Naive thymus-derived CD4-positive, alpha-beta T cell (primary cell): ENCODE data around the gene SECTM1. TPM values are rescaled to one million over a fixed set of nuclear protein-coding genes. Genes with fewer than 3 reads are reported as not detected.
A peak's percentile ranks its signal among the peaks of the same experiment; 100 is the strongest.

Source experiments
- ATAC-seq: fragments of 150-1000 bp; cut with Tn5 transposase; 2 replicates; pipeline ENCODE4 v1.10.0; 2021; ENCODE audit warnings: mild to moderate bottlenecking, moderate library complexity
- CTCF ChIA-PET: fragments of 350-600 bp; sonication (Branson Sonifier 250); formaldehyde crosslinking; loops from one replicate; lab custom pipeline; 2021; ENCODE audit warnings: antibody characterized with exemption; lab: Charles Lee
- POLR2A ChIA-PET: fragments of 350-600 bp; sonication (Branson Sonifier 250); formaldehyde crosslinking; loops from one replicate; lab custom pipeline; 2021; ENCODE audit warnings: antibody characterized with exemption, inconsistent platforms; lab: Charles Lee
- DNase-seq, 9 donors: peaks; one replicate each; pipeline versions ENCODE4 v3.0.0 to v3.0.0-alpha.2; 2020 to 2022; ENCODE audit warnings: mixed read lengths in 1 of 9
- H3K27ac ChIP-seq: one replicate; pipeline ENCODE4 v1.7.0; 2013; ENCODE audit warnings: mild to moderate bottlenecking, low read depth, low read length, moderate library complexity
- H3K27me3 ChIP-seq, 2 donors: one replicate each; pipeline ENCODE4 v1.7.0; 2013; ENCODE audit warnings: low read length in 2 of 2, mild to moderate bottlenecking in 2 of 2, moderate library complexity in 2 of 2; ENCODE audit not compliant: control insufficient read depth in 2 of 2, insufficient read depth in 2 of 2
- H3K36me3 ChIP-seq, 3 experiments: 1 replicate in 2 of 3; 2 replicates in 1 of 3; pipeline ENCODE4 v1.7.0; 2013; ENCODE audit warnings: low read length in 3 of 3, mild to moderate bottlenecking in 3 of 3, moderate library complexity in 1 of 3; ENCODE audit not compliant: insufficient read depth in 3 of 3, control insufficient read depth in 2 of 3
- H3K4me1 ChIP-seq, 2 donors: one replicate each; pipeline ENCODE4 v1.7.0; 2013; ENCODE audit warnings: low read length in 2 of 2, mild to moderate bottlenecking in 2 of 2, moderate library complexity in 1 of 2; ENCODE audit not compliant: control insufficient read depth in 2 of 2, insufficient read depth in 2 of 2
- H3K4me3 ChIP-seq: 2 replicates; pipeline ENCODE4 v1.7.0; 2013; ENCODE audit warnings: mild to moderate bottlenecking, low read length
- H3K9me3 ChIP-seq, 3 experiments: 1 replicate in 2 of 3; 2 replicates in 1 of 3; pipeline ENCODE4 v1.7.0; 2013; ENCODE audit warnings: low read length in 3 of 3; ENCODE audit not compliant: control insufficient read depth in 2 of 3
- H3K27ac Mint-ChIP-seq, 9 donors: one replicate each; pipeline ENCODE4 v1.8.0; 2020 to 2022; ENCODE audit warnings: mixed read lengths in 9 of 9, mild to moderate bottlenecking in 8 of 9, moderate library complexity in 5 of 9, inconsistent platforms in 2 of 9
- H3K27me3 Mint-ChIP-seq, 5 donors: one replicate each; pipeline ENCODE4 v1.8.0; 2021 to 2022; ENCODE audit warnings: mixed read lengths in 5 of 5, mild to moderate bottlenecking in 1 of 5
- H3K36me3 Mint-ChIP-seq, 5 donors: one replicate each; pipeline ENCODE4 v1.8.0; 2020 to 2022; ENCODE audit warnings: mixed read lengths in 5 of 5, mild to moderate bottlenecking in 3 of 5, inconsistent platforms in 1 of 5
- H3K4me1 Mint-ChIP-seq, 7 donors: one replicate each; pipeline ENCODE4 v1.8.0; 2020 to 2022; ENCODE audit warnings: mixed read lengths in 7 of 7, mild to moderate bottlenecking in 3 of 7, inconsistent platforms in 1 of 7
- H3K4me3 Mint-ChIP-seq, 10 donors: one replicate each; pipeline ENCODE4 v1.8.0; 2020 to 2022; ENCODE audit warnings: mild to moderate bottlenecking in 10 of 10, mixed read lengths in 10 of 10, moderate library complexity in 6 of 10, inconsistent platforms in 2 of 10
- H3K9me3 Mint-ChIP-seq, 11 donors: one replicate each; pipeline ENCODE4 v1.8.0; 2020 to 2022; ENCODE audit warnings: mixed read lengths in 11 of 11, mild to moderate bottlenecking in 4 of 11, inconsistent platforms in 1 of 11, moderate library complexity in 1 of 11
- intact Hi-C, 2 donors: fragments of 100-400 bp; cut with micrococcal nuclease; formaldehyde crosslinking; loops; one replicate each; pipeline ENCODE4 v1.15.1; 2023
- polyA plus RNA-seq, 2 donors: library from polyadenylated mRNA; unstranded; fragments of 300-500 nt; fragmentation: Illumina TruSeq; gene quantifications; one replicate each; pipeline ENCODE4 v1.2.3, GENCODE V29; 2021
- total RNA-seq, 6 experiments: library from RNA in 5 of 6; stranded (reverse) in 5 of 6; gene quantifications; 1 replicate in 5 of 6; 2 replicates in 1 of 6; pipeline ENCODE4 v1.2.3 and lab custom pipeline; 2021 to 2026

Gene SECTM1
- total and polyA plus RNA-seq, 7 experiments from 2014 or later: 1.5 to 32.4 (median 3.2) TPM

- Mint-ChIP-seq H3K36me3 (peaks cover 0 to 1% (median 0%) of the 10 kb centered on the region in 5 donors), H3K27me3 (peaks cover 0 to 3% (median 0%) of the 10 kb centered on the region in 5 donors), H3K4me3 (peak overlapping the region; percentile 92 to 99 (median 98)), H3K9me3 (peaks cover 0 to 4% (median 0%) of the 10 kb centered on the region in 11 donors), H3K4me1 (peaks cover 22 to 85% (median 73%) of the 10 kb centered on the region in 7 donors), H3K27ac (peak overlapping the region; percentile 100)
- no peaks in the 10 kb centered on the region for H3K36me3 ChIP-seq
- peak overlapping the region; percentile 57 for H3K4me3 ChIP-seq
- peak overlapping the region; percentile 98 for H3K27ac ChIP-seq
- no peaks in the 10 kb centered on the region for H3K27me3 ChIP-seq
- ATAC-seq (no peak), DNase-seq (peak in 2 of 9 donors; percentile 23 to 31)
- ChIA-PET CTCF (interaction anchor here (1.4 to 6.8 kb wide), 2 partner anchors 20 to 63 kb away, joined by 7 to 61 read pairs; partner anchors contain the start of gene CD7), POLR2A (interaction anchor here (0.6 to 12.4 kb wide), 16 partner anchors 9 to 285 kb away, joined by 3 to 237 read pairs (median 7); partner anchors contain the start of genes CCDC57, CD7, CSNK1D and SECTM1)
- intact Hi-C loops: loop anchor here (2.0 to 10.0 kb wide), 4 partner anchors 58 to 432 kb away; partner anchors contain the start of genes CENPX (in 1 of the 2), HEXD (in 1 of the 2), LRRC45 (in 1 of the 2) and OGFOD3 (in 1 of the 2)
- H3K9me3 ChIP-seq: no peaks in the 10 kb centered on the region
- H3K4me1 ChIP-seq: peaks cover 55 to 56% of the 10 kb centered on the region in 2 donors
These were observed 36.9 kb downstream of the SECTM1 start for GRCh38 chr17:82296511-82297279.

DNA sequence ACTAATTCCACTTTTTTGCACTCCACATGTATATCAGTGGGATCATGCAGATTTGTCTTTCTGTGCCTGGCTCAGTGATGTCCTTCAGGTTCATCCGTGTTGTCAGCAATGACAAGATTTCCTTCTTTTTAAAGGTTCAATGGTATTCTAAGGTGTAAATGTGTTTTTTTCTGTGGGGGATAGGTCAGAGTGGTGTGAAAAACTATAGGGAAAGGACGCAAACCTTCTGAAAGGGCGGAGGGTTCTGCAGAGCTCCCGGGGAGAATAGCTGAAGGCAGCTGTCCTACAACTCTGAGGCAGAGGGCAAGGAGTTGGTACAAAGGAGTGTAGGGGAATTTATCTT, 38.1 kb downstream of the SECTM1 start:
- Histone ChIP-seq H3K9me3 (no peaks in the 10 kb centered on the region), H3K27me3 (no peaks in the 10 kb centered on the region), H3K4me3 (no peak overlapping the region), H3K27ac (peak overlapping the region; percentile 14), H3K4me1 (peaks cover 44% of the 10 kb centered on the region in 2 donors), H3K36me3 (no peaks in the 10 kb centered on the region)
- ChIA-PET POLR2A (interaction anchor here (5.3 to 12.4 kb wide), 2 partner anchors 17 to 38 kb away, joined by 27 to 237 read pairs; partner anchors contain the start of genes CD7 and SECTM1), CTCF (interaction anchor here (0.7 kb wide), 2 partner anchors 9 to 266 kb away, joined by 3 to 4 read pairs; no protein-coding TSS in a partner anchor)
- Mint-ChIP-seq H3K9me3 (peaks cover 0 to 4% (median 0%) of the 10 kb centered on the region in 11 donors), H3K27ac (peak overlapping the region; percentile 7 to 90 (median 80)), H3K36me3 (peaks cover 0 to 1% (median 0%) of the 10 kb centered on the region in 5 donors), H3K27me3 (peaks cover 0 to 3% (median 0%) of the 10 kb centered on the region in 5 donors), H3K4me1 (peaks cover 28 to 78% (median 66%) of the 10 kb centered on the region in 7 donors), H3K4me3 (peak overlapping the region in 9 of 10 donors; percentile 0 to 92 (median 51))
- no peak for DNase-seq
- intact Hi-C loops: loop anchor here (5.0 to 10.0 kb wide), 3 partner anchors 122 to 431 kb away; partner anchors contain the start of genes CENPX (in 1 of the 2), HEXD (in 1 of the 2), LRRC45 (in 1 of the 2) and OGFOD3 (in 1 of the 2)
- no peak for ATAC-seq

GRCh38 chr17:82294064-82294773, 39.3 kb downstream of the SECTM1 start:
- peaks cover 0 to 1% (median 0%) of the 10 kb centered on the region in 5 donors for H3K36me3 Mint-ChIP-seq
- Histone ChIP-seq H3K9me3 (no peaks in the 10 kb centered on the region), H3K27ac (peak overlapping the region; percentile 70), H3K36me3 (no peaks in the 10 kb centered on the region), H3K27me3 (no peaks in the 10 kb centered on the region), H3K4me1 (peaks cover 32% of the 10 kb centered on the region in 2 donors), H3K4me3 (no peak overlapping the region)
- intact Hi-C loops: loop anchor here in 1 of 2 donors (10.0 kb wide), 1 partner anchor 429 kb away; the partner anchor contains the start of gene P4HB
- POLR2A ChIA-PET: interaction anchor here (0.7 to 2.9 kb wide), 5 partner anchors 8 to 161 kb away, joined by 3 to 26 read pairs (median 21); partner anchors contain the start of genes CD7 and CSNK1D
- H3K4me1 Mint-ChIP-seq: peaks cover 19 to 66% (median 54%) of the 10 kb centered on the region in 7 donors
- H3K9me3 Mint-ChIP-seq: peaks cover 0 to 4% (median 0%) of the 10 kb centered on the region in 11 donors
- DNase-seq: peak in 2 of 9 donors; percentile 27 to 31
- H3K4me3 Mint-ChIP-seq: peak overlapping the region; percentile 46 to 92 (median 74)
- peaks cover 0 to 3% (median 0%) of the 10 kb centered on the region in 5 donors for H3K27me3 Mint-ChIP-seq
- peak overlapping the region; percentile 40 to 98 (median 80) for H3K27ac Mint-ChIP-seq
- ATAC-seq: no peak
- CTCF ChIA-PET: no interaction called here

GRCh38 chr17:82292251-82293154, 41.1 kb downstream of the SECTM1 start:
- H3K36me3 Mint-ChIP-seq: peaks cover 0 to 1% (median 0%) of the 10 kb centered on the region in 5 donors
- H3K4me1 Mint-ChIP-seq: peaks cover 14 to 54% (median 43%) of the 10 kb centered on the region in 7 donors
- peaks cover 0 to 1% (median 0%) of the 10 kb centered on the region in 11 donors for H3K9me3 Mint-ChIP-seq
- H3K4me3 Mint-ChIP-seq: peak overlapping the region; percentile 83 to 94 (median 91)
- Histone ChIP-seq H3K4me1 (peaks cover 18 to 21% of the 10 kb centered on the region in 2 donors), H3K27me3 (no peaks in the 10 kb centered on the region), H3K27ac (peak overlapping the region; percentile 99), H3K9me3 (no peaks in the 10 kb centered on the region), H3K36me3 (no peaks in the 10 kb centered on the region), H3K4me3 (peak overlapping the region; percentile 72)
- ATAC-seq (peak; percentile 95), DNase-seq (peak; percentile 76 to 94 (median 91))
- H3K27ac Mint-ChIP-seq: peak overlapping the region; percentile 86 to 96 (median 92)
- CTCF ChIA-PET: interaction anchor here (0.5 to 1.0 kb wide), 4 partner anchors 24 to 121 kb away, joined by 3 to 4 read pairs (median 4); no protein-coding TSS in a partner anchor
- H3K27me3 Mint-ChIP-seq: no peaks in the 10 kb centered on the region
- intact Hi-C loops: loop anchor here (1.0 to 10.0 kb wide), 7 partner anchors 19 to 428 kb away; partner anchors contain the start of genes CSNK1D (in 2 of the 2), CYBC1 (in 1 of the 2), FASN (in 1 of the 2) and LRRC45 (in 1 of the 2)
- POLR2A ChIA-PET: interaction anchor here (0.7 to 2.9 kb wide), 22 partner anchors 9 to 227 kb away, joined by 3 to 26 read pairs (median 4); partner anchors contain the start of genes CD7, CSNK1D and DUS1L

GRCh38 chr17:82291582-82292250, 41.9 kb downstream of the SECTM1 start:
- Mint-ChIP-seq H3K4me3 (peak overlapping the region; percentile 55 to 92 (median 72)), H3K9me3 (peaks cover 0 to 1% (median 0%) of the 10 kb centered on the region in 11 donors), H3K4me1 (peaks cover 7 to 46% (median 35%) of the 10 kb centered on the region in 7 donors), H3K36me3 (peaks cover 0 to 1% (median 0%) of the 10 kb centered on the region in 5 donors), H3K27me3 (no peaks in the 10 kb centered on the region), H3K27ac (peak overlapping the region; percentile 46 to 86 (median 68))
- Histone ChIP-seq H3K27me3 (no peaks in the 10 kb centered on the region), H3K4me3 (peak overlapping the region; percentile 72), H3K36me3 (no peaks in the 10 kb centered on the region), H3K9me3 (no peaks in the 10 kb centered on the region), H3K4me1 (peaks cover 10 to 13% of the 10 kb centered on the region in 2 donors), H3K27ac (peak overlapping the region; percentile 99)
- CTCF ChIA-PET: no interaction called here
- intact Hi-C loops: loop anchor here (1.0 to 10.0 kb wide), 6 partner anchors 18 to 427 kb away; partner anchors contain the start of genes CSNK1D (in 2 of the 2), CYBC1 (in 1 of the 2), FASN (in 1 of the 2) and NARF (in 1 of the 2)
- DNase-seq (no peak), ATAC-seq (no peak)
- POLR2A ChIA-PET: interaction anchor here (0.7 to 2.9 kb wide), 14 partner anchors 8 to 226 kb away, joined by 3 to 26 read pairs (median 6); partner anchors contain the start of genes CD7, CSNK1D and DUS1L
